NB4 (cell line): Measurements from ENCODE around the gene TBC1D9.

Experiments
- POLR2A ChIP-seq: IDR thresholded peaks from 2 replicates; pipeline ENCODE4 v1.6.1; 2011; ENCODE audit warnings: mild to moderate bottlenecking; ENCODE audit not compliant: insufficient read length; ENCODE audit errors: extremely low read depth
- TF ChIP-seq, protein P1 (sequence below): IDR thresholded peaks from one replicate; pipeline ENCODE4 v1.5.1; 2012; ENCODE audit warnings: low read depth, low read length

DNA sequence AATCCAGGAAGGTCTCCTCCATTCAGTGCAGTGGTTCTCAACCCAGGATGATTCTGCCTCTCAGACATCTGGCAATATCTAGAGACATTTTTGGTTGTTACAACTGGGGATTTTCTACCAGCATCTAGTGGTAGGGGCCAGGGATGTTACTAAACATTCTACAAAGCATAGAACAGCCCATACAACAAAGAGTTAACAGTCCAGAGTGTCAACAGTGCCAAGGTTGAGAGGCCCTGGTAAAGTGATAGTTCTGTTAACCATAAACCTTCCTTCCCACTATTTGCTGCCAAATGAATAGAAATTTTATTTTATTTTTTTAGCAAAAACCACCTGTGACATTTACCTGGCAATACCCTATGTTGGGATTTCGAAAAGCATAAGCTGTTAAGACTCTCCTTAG lies 94.6 kb downstream of the TBC1D9 start:
- TF ChIP-seq, protein P1, sequence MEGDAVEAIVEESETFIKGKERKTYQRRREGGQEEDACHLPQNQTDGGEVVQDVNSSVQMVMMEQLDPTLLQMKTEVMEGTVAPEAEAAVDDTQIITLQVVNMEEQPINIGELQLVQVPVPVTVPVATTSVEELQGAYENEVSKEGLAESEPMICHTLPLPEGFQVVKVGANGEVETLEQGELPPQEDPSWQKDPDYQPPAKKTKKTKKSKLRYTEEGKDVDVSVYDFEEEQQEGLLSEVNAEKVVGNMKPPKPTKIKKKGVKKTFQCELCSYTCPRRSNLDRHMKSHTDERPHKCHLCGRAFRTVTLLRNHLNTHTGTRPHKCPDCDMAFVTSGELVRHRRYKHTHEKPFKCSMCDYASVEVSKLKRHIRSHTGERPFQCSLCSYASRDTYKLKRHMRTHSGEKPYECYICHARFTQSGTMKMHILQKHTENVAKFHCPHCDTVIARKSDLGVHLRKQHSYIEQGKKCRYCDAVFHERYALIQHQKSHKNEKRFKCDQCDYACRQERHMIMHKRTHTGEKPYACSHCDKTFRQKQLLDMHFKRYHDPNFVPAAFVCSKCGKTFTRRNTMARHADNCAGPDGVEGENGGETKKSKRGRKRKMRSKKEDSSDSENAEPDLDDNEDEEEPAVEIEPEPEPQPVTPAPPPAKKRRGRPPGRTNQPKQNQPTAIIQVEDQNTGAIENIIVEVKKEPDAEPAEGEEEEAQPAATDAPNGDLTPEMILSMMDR: no peak
- no peak for TF ChIP-seq POLR2A
